ENCODE data around the gene KSR2. TPM values are rescaled to one million over a fixed set of nuclear protein-coding genes. Genes with fewer than 3 reads are reported as not detected.

The KSR2 gene
- total RNA-seq, 1 experiment from 2014 or later: 0.15 TPM

- no peak for ATAC-seq
- no TSS peak for BruUV-seq (replicated peaks)
- CTCF ChIA-PET: no interaction called here
- no peaks in the 10 kb centered on the region for H3K4me1 ChIP-seq (ENCODE audit: control insufficient read depth, insufficient read depth, low read length)
- no peak for DNase-seq (ENCODE audit: low read depth, low spot score)
- no peak overlapping the region for H3K4me3 ChIP-seq (ENCODE audit: low read depth in 2 of 2, low read length in 2 of 2)
- intact Hi-C loops (cut with micrococcal nuclease; ENCODE audit: unreplicated experiment): no loop called here
- POLR2A ChIA-PET: no interaction called here
- no peaks in the 10 kb centered on the region for H3K27me3 ChIP-seq (ENCODE audit: control insufficient read depth, insufficient read depth, low read length)
- H3K36me3 ChIP-seq (ENCODE audit: control insufficient read depth, insufficient read depth, low read length): no peaks in the 10 kb centered on the region
- in situ Hi-C loops (cut with HindIII; ENCODE audit: low pct_unique_long_range_greater_than_20kb, low sequenced_read_pairs): no loop called here
- no peak overlapping the region for H3K27ac ChIP-seq (ENCODE audit: low read length)
- no peak for TF ChIP-seq POLR2AphosphoS5 (IDR thresholded peaks at IDR 0.05; ENCODE audit: low read depth, low read length)
- TF ChIP-seq CTCF (IDR thresholded peaks at IDR 0.05): no peak
- no peak for TF ChIP-seq REST (IDR thresholded peaks at IDR 0.05; ENCODE audit: insufficient read depth in 1 of 2, low read depth in 2 of 2, low read length in 1 of 2)
- TF ChIP-seq TCF7L2 (IDR thresholded peaks at IDR 0.05; ENCODE audit: low read depth, low read length): no peak
- TF ChIP-seq SIN3A (IDR thresholded peaks at IDR 0.05; ENCODE audit: borderline replicate concordance, insufficient read depth, low read depth, low read length): no peak
- no peaks in the 10 kb centered on the region for H3K9me3 ChIP-seq (ENCODE audit: control insufficient read depth, insufficient read depth, low read depth, low read length)
Observed at GRCh38 chr12:117994551-117995438, 26.0 kb upstream of the KSR2 start.

GRCh38 chr12:117986705-117987469 is 18.1 kb upstream of the KSR2 start:
- TF ChIP-seq TCF7L2 (IDR thresholded peaks at IDR 0.05; ENCODE audit: low read depth, low read length) (no peak), REST (IDR thresholded peaks at IDR 0.05; ENCODE audit: insufficient read depth in 1 of 2, low read depth in 2 of 2, low read length in 1 of 2) (no peak), POLR2AphosphoS5 (IDR thresholded peaks at IDR 0.05; ENCODE audit: low read depth, low read length) (no peak), SIN3A (IDR thresholded peaks at IDR 0.05; ENCODE audit: borderline replicate concordance, insufficient read depth, low read depth, low read length) (no peak), CTCF (IDR thresholded peaks at IDR 0.05) (no peak)
- ChIA-PET CTCF (no interaction called here), POLR2A (interaction anchor here (0.6 kb wide), 1 partner anchor 15 kb away, joined by 3 read pairs; no protein-coding TSS in a partner anchor)
- no peak overlapping the region for H3K27ac ChIP-seq (ENCODE audit: low read length)
- in situ Hi-C loops (cut with HindIII; ENCODE audit: low pct_unique_long_range_greater_than_20kb, low sequenced_read_pairs) (no loop called here), intact Hi-C loops (cut with micrococcal nuclease; ENCODE audit: unreplicated experiment) (no loop called here)
- BruUV-seq (replicated peaks): no TSS peak
- H3K27me3 ChIP-seq (ENCODE audit: control insufficient read depth, insufficient read depth, low read length): no peaks in the 10 kb centered on the region
- no peaks in the 10 kb centered on the region for H3K4me1 ChIP-seq (ENCODE audit: control insufficient read depth, insufficient read depth, low read length)
- DNase-seq (ENCODE audit: low read depth, low spot score): no peak
- no peak overlapping the region for H3K4me3 ChIP-seq (ENCODE audit: low read depth in 2 of 2, low read length in 2 of 2)
- H3K36me3 ChIP-seq (ENCODE audit: control insufficient read depth, insufficient read depth, low read length): no peaks in the 10 kb centered on the region
- H3K9me3 ChIP-seq (ENCODE audit: control insufficient read depth, insufficient read depth, low read depth, low read length): no peaks in the 10 kb centered on the region
- no peak for ATAC-seq
